Vagina (tissue), 2 donors: ENCODE data around the gene MYLK4.

Experiments used
- CTCF ChIP-seq, 3 experiments: fragments of 450-650 bp in 2 of 3; fragments of 200-600 bp in 1 of 3; sonication (generic) in 1 of 3; IDR thresholded peaks; one replicate each; pipeline ENCODE4 v1.5.1; 2017 to 2019; ENCODE audit warnings: antibody characterized with exemption in 3 of 3, mild to moderate bottlenecking in 2 of 3, moderate library complexity in 2 of 3
- POLR2A ChIP-seq, 2 donors: fragments of 450-650 bp; IDR thresholded peaks; one replicate each; pipeline ENCODE4 v1.6.1; 2017; ENCODE audit warnings: antibody characterized with exemption in 2 of 2, mild to moderate bottlenecking in 2 of 2, moderate library complexity in 2 of 2
- POLR2AphosphoS5 ChIP-seq, 2 donors: sonication (generic); formaldehyde crosslinking; IDR thresholded peaks; one replicate each; pipeline ENCODE4 v1.9.0; 2017; ENCODE audit warnings: antibody characterized with exemption in 2 of 2, mild to moderate bottlenecking in 2 of 2, low read depth in 1 of 2; ENCODE audit not compliant: insufficient read depth in 1 of 2

GRCh38 chr6:2651536-2651935 lies 99.2 kb downstream of the MYLK4 start:
- TF ChIP-seq POLR2A (IDR thresholded peaks at IDR 0.05) (no peak), CTCF (IDR thresholded peaks at IDR 0.05) (no peak), POLR2AphosphoS5 (IDR thresholded peaks at IDR 0.05; ENCODE audit: insufficient read depth in 1 of 2, low read depth in 1 of 2) (no peak)
